MCF 10A (cell line): ENCODE results near the gene PSRC1. TPM values are rescaled to one million over a fixed set of nuclear protein-coding genes. Genes with fewer than 3 reads are reported as not detected.
A peak's percentile ranks its signal among the peaks of the same experiment; 100 is the strongest.

Source experiments
- BruUV-seq: library from RNA; stranded (reverse); fragments of 400-500 nt; replicated peaks from 2 replicates; lab custom pipeline; 2021; lab: Mats Ljungman, UMichigan
- CTCF ChIA-PET: fragments of 300-600 bp; sonication (Branson Sonifier 250); formaldehyde crosslinking; extraction: SDS; loops from one replicate; lab custom pipeline; 2021; ENCODE audit warnings: antibody characterized with exemption, inconsistent platforms; lab: Yijun Ruan, JAX
- POLR2A ChIA-PET: fragments of 300-600, 350-650 bp; sonication (Branson Sonifier 250); formaldehyde crosslinking; extraction: SDS; loops from one replicate; lab custom pipeline; 2020; ENCODE audit warnings: antibody characterized with exemption, inconsistent platforms; lab: Yijun Ruan, JAX
- DNase-seq: peaks from one replicate; pipeline ENCODE4 v3.0.0-alpha.2; 2018; ENCODE audit not compliant: unreplicated experiment
- H3K27ac Mint-ChIP-seq: one replicate; pipeline ENCODE4 v1.8.0; 2022; ENCODE audit warnings: mild to moderate bottlenecking, low read depth, mixed read lengths; ENCODE audit not compliant: unreplicated experiment
- H3K27me3 Mint-ChIP-seq: one replicate; pipeline ENCODE4 v1.8.0; 2022; ENCODE audit warnings: mixed read lengths; ENCODE audit not compliant: insufficient read depth, unreplicated experiment
- H3K36me3 Mint-ChIP-seq: one replicate; pipeline ENCODE4 v1.8.0; 2022; ENCODE audit warnings: mild to moderate bottlenecking, moderate library complexity, mixed read lengths; ENCODE audit not compliant: insufficient read depth, unreplicated experiment
- H3K4me1 Mint-ChIP-seq: one replicate; pipeline ENCODE4 v1.8.0; 2022; ENCODE audit warnings: mixed read lengths; ENCODE audit not compliant: insufficient read depth, unreplicated experiment
- H3K4me3 Mint-ChIP-seq: one replicate; pipeline ENCODE4 v1.8.0; 2022; ENCODE audit warnings: mild to moderate bottlenecking, moderate library complexity, mixed read lengths; ENCODE audit not compliant: unreplicated experiment
- H3K9me3 Mint-ChIP-seq: one replicate; pipeline ENCODE4 v1.8.0; 2022; ENCODE audit warnings: mixed read lengths; ENCODE audit not compliant: unreplicated experiment
- CTCF ChIP-seq: fragments of 200-600 bp; IDR thresholded peaks from one replicate; pipeline ENCODE4 v1.8.0; 2022; ENCODE audit warnings: antibody characterized with exemption, mild to moderate bottlenecking; ENCODE audit not compliant: unreplicated experiment
- intact Hi-C: fragments of 100-400 bp; cut with micrococcal nuclease; formaldehyde crosslinking; loops from 2 replicates; pipeline ENCODE4 v1.14.1; 2022
- total RNA-seq: library from RNA; stranded (reverse); gene quantifications from 2 replicates; pipeline ENCODE4 v1.2.3, GENCODE V29; 2022

PSRC1 gene
- total RNA-seq, 1 experiment from 2014 or later, result 19.4 TPM

GRCh38 chr1:109301874-109302273 is 18.9 kb upstream of the PSRC1 start:
- POLR2A ChIA-PET, result no interaction called here
- no peak for TF ChIP-seq CTCF
- Mint-ChIP-seq H3K27ac (no peak overlapping the region), H3K4me1 (peaks cover 17% of the 10 kb centered on the region), H3K9me3 (no peaks in the 10 kb centered on the region), H3K27me3 (no peaks in the 10 kb centered on the region), H3K4me3 (no peak overlapping the region), H3K36me3 (no peaks in the 10 kb centered on the region)
- CTCF ChIA-PET, result interaction anchor here (1.5 kb wide), 1 partner anchor 24 kb away, joined by 3 read pairs; no protein-coding TSS in a partner anchor
- no TSS peak for BruUV-seq
- DNase-seq, result no peak
- intact Hi-C loops, result no loop called here

DNA sequence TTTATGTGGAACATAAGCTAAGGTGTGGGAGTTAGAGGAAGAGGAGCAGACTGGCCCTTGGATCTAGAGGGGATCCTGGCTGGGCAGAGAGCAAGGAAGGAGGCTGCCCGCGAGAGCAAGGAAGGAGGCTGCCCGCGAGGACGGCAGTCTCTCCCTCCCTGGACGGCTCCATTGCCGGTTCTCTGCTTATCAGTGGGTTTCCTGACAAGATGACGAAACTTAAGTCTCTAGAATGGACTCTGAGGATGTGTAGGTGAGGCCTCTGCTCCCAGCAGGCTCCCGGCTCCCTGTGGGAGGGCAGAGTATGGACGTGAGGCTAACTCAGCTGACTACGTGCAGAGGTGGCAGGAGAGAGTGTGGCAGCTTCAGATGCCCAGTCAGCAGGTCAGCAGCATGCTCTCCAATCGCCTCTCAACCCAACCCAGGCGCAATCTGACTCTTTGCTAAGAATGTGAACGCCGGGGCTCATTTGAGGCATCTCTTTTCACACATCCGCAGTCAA is 17.8 kb upstream of the PSRC1 start:
- no peak for DNase-seq
- Mint-ChIP-seq H3K27ac (no peak overlapping the region), H3K36me3 (no peaks in the 10 kb centered on the region), H3K27me3 (no peaks in the 10 kb centered on the region), H3K4me1 (peaks cover 17% of the 10 kb centered on the region), H3K4me3 (no peak overlapping the region), H3K9me3 (no peaks in the 10 kb centered on the region)
- TF ChIP-seq CTCF, result no peak
- intact Hi-C loops, result no loop called here
- CTCF ChIA-PET, result interaction anchor here (0.6 kb wide), 1 partner anchor 88 kb away, joined by 3 read pairs; no protein-coding TSS in a partner anchor
- no TSS peak for BruUV-seq
- POLR2A ChIA-PET, result no interaction called here

GRCh38 chr1:109299558-109300343 is 16.8 kb upstream of the PSRC1 start:
- H3K9me3 Mint-ChIP-seq, result no peaks in the 10 kb centered on the region
- no peak overlapping the region for H3K4me3 Mint-ChIP-seq
- no peaks in the 10 kb centered on the region for H3K27me3 Mint-ChIP-seq
- H3K4me1 Mint-ChIP-seq, result peaks cover 17% of the 10 kb centered on the region
- ChIA-PET CTCF (interaction anchor here (0.6 to 0.8 kb wide), 4 partner anchors 9 to 89 kb away, joined by 3 to 5 read pairs (median 3); no protein-coding TSS in a partner anchor), POLR2A (interaction anchor here (0.9 kb wide), 1 partner anchor 92 kb away, joined by 3 read pairs; no protein-coding TSS in a partner anchor)
- intact Hi-C loops, result no loop called here
- BruUV-seq, result no TSS peak
- H3K36me3 Mint-ChIP-seq, result no peaks in the 10 kb centered on the region
- no peak for TF ChIP-seq CTCF
- H3K27ac Mint-ChIP-seq, result peak overlapping the region; percentile 75
- no peak for DNase-seq
